CD4-positive, alpha-beta memory T cell (primary cell): ENCODE measurements around the gene GPD2. TPM values are rescaled to one million over a fixed set of nuclear protein-coding genes. Genes with fewer than 3 reads are reported as not detected.

Experiments
- CTCF ChIA-PET: fragments of 350-600 bp; sonication (Branson Sonifier 250); formaldehyde crosslinking; loops from one replicate; lab custom pipeline; 2021; ENCODE audit warnings: inconsistent platforms; ENCODE audit not compliant: partially characterized antibody; lab: Charles Lee
- POLR2A ChIA-PET: fragments of 350-600 bp; sonication (Branson Sonifier 250); formaldehyde crosslinking; loops from one replicate; lab custom pipeline; 2021; ENCODE audit not compliant: partially characterized antibody; lab: Charles Lee
- DNase-seq, 5 donors: peaks; one replicate each; pipeline versions ENCODE4 v3.0.0 to v3.0.0-alpha.2; 2020 to 2022; ENCODE audit warnings: mixed read lengths in 1 of 5
- H3K27ac ChIP-seq: one replicate; pipeline ENCODE4 v1.7.0; 2013; ENCODE audit warnings: low read depth, low read length
- H3K27me3 ChIP-seq: 2 replicates; pipeline ENCODE4 v1.7.0; 2013; ENCODE audit warnings: mild to moderate bottlenecking, low read length, moderate library complexity; ENCODE audit not compliant: insufficient read depth
- H3K36me3 ChIP-seq: 2 replicates; pipeline ENCODE4 v1.7.0; 2013; ENCODE audit warnings: mild to moderate bottlenecking, low read length, moderate library complexity; ENCODE audit not compliant: insufficient read depth
- H3K4me1 ChIP-seq: 2 replicates; pipeline ENCODE4 v1.7.0; 2013; ENCODE audit warnings: mild to moderate bottlenecking, low read length, moderate library complexity; ENCODE audit not compliant: insufficient read depth
- H3K4me3 ChIP-seq, 2 donors: one replicate each; pipeline ENCODE4 v1.7.0; 2013; ENCODE audit warnings: low read length in 2 of 2, mild to moderate bottlenecking in 1 of 2
- H3K9me3 ChIP-seq, 2 donors: one replicate each; pipeline ENCODE4 v1.7.0; 2013; ENCODE audit warnings: low read length in 2 of 2, control low read depth in 1 of 2; ENCODE audit not compliant: control insufficient read depth in 1 of 2
- H3K27ac Mint-ChIP-seq, 7 donors: one replicate each; pipeline ENCODE4 v1.8.0; 2020 to 2021; ENCODE audit warnings: mixed read lengths in 7 of 7, mild to moderate bottlenecking in 6 of 7, inconsistent platforms in 3 of 7, moderate library complexity in 3 of 7
- H3K27me3 Mint-ChIP-seq, 2 donors: one replicate each; pipeline ENCODE4 v1.8.0; 2020 to 2021; ENCODE audit warnings: mixed read lengths in 2 of 2
- H3K36me3 Mint-ChIP-seq, 2 donors: one replicate each; pipeline ENCODE4 v1.8.0; 2020 to 2021; ENCODE audit warnings: mixed read lengths in 2 of 2, inconsistent platforms in 1 of 2, mild to moderate bottlenecking in 1 of 2
- H3K4me1 Mint-ChIP-seq, 4 donors: one replicate each; pipeline ENCODE4 v1.8.0; 2020 to 2021; ENCODE audit warnings: mixed read lengths in 4 of 4, mild to moderate bottlenecking in 1 of 4
- H3K4me3 Mint-ChIP-seq, 8 donors: one replicate each; pipeline ENCODE4 v1.8.0; 2020 to 2021; ENCODE audit warnings: mixed read lengths in 8 of 8, mild to moderate bottlenecking in 7 of 8, moderate library complexity in 6 of 8, inconsistent platforms in 3 of 8
- H3K9me3 Mint-ChIP-seq, 8 donors: one replicate each; pipeline ENCODE4 v1.8.0; 2020 to 2021; ENCODE audit warnings: mixed read lengths in 8 of 8, mild to moderate bottlenecking in 5 of 8, inconsistent platforms in 3 of 8, moderate library complexity in 1 of 8
- intact Hi-C: fragments of 100-400 bp; cut with micrococcal nuclease; formaldehyde crosslinking; loops from one replicate; pipeline ENCODE4 v1.15.1; 2023
- polyA plus RNA-seq, 2 donors: library from polyadenylated mRNA; unstranded; fragments of 300-500 nt; fragmentation: Illumina TruSeq; gene quantifications; one replicate each; pipeline ENCODE4 v1.2.3, GENCODE V29; 2021
- total RNA-seq, 2 experiments: library from RNA; stranded (reverse); gene quantifications; one replicate each; pipeline ENCODE4 v1.2.3, GENCODE V29; 2021

GPD2 gene
- total and polyA plus RNA-seq, 4 experiments from 2014 or later, result 3.5 to 13.1 (median 10.0) TPM

- no peaks in the 10 kb centered on the region for H3K27me3 Mint-ChIP-seq
- intact Hi-C loops, result no loop called here
- no peak overlapping the region for H3K4me3 Mint-ChIP-seq
- Histone ChIP-seq H3K9me3 (no peaks in the 10 kb centered on the region), H3K4me3 (no peak overlapping the region), H3K4me1 (no peaks in the 10 kb centered on the region), H3K36me3 (peaks cover 6% of the 10 kb centered on the region), H3K27ac (no peak overlapping the region), H3K27me3 (no peaks in the 10 kb centered on the region)
- no peak overlapping the region for H3K27ac Mint-ChIP-seq
- ChIA-PET POLR2A (no interaction called here), CTCF (interaction anchor here (1.8 kb wide), 1 partner anchor 227 kb away, joined by 4 read pairs; no protein-coding TSS in a partner anchor)
- no peaks in the 10 kb centered on the region for H3K9me3 Mint-ChIP-seq
- DNase-seq, result no peak
- no peaks in the 10 kb centered on the region for H3K4me1 Mint-ChIP-seq
- H3K36me3 Mint-ChIP-seq, result peaks cover 21 to 46% of the 10 kb centered on the region in 2 donors
Measured at GRCh38 chr2:156562124-156562523, 125.9 kb downstream of the GPD2 start.

GRCh38 chr2:156563994-156564753, 128.0 kb downstream of the GPD2 start:
- no peak for DNase-seq
- no peaks in the 10 kb centered on the region for H3K9me3 Mint-ChIP-seq
- H3K27ac ChIP-seq, result no peak overlapping the region
- H3K4me3 Mint-ChIP-seq, result no peak overlapping the region
- no peaks in the 10 kb centered on the region for H3K36me3 ChIP-seq
- H3K4me1 Mint-ChIP-seq, result no peaks in the 10 kb centered on the region
- intact Hi-C loops, result no loop called here
- ChIA-PET POLR2A (no interaction called here), CTCF (no interaction called here)
- H3K27me3 Mint-ChIP-seq, result no peaks in the 10 kb centered on the region
- no peaks in the 10 kb centered on the region for H3K9me3 ChIP-seq
- H3K36me3 Mint-ChIP-seq, result peaks cover 9 to 40% of the 10 kb centered on the region in 2 donors
- H3K4me3 ChIP-seq, result no peak overlapping the region
- no peak overlapping the region for H3K27ac Mint-ChIP-seq
- H3K27me3 ChIP-seq, result no peaks in the 10 kb centered on the region
- no peaks in the 10 kb centered on the region for H3K4me1 ChIP-seq

- POLR2A ChIA-PET, result no interaction called here
- Mint-ChIP-seq H3K36me3 (peaks cover 15 to 41% of the 10 kb centered on the region in 2 donors), H3K27me3 (no peaks in the 10 kb centered on the region), H3K4me1 (no peaks in the 10 kb centered on the region), H3K9me3 (no peaks in the 10 kb centered on the region), H3K4me3 (no peak overlapping the region), H3K27ac (peak overlapping the region in 1 of 7 donors; percentile 10)
- no peak overlapping the region for H3K27ac ChIP-seq
- no peak overlapping the region for H3K4me3 ChIP-seq
- no peaks in the 10 kb centered on the region for H3K36me3 ChIP-seq
- CTCF ChIA-PET, result interaction anchor here (1.0 kb wide), 1 partner anchor 24 kb away, joined by 3 read pairs; no protein-coding TSS in a partner anchor
- no peaks in the 10 kb centered on the region for H3K4me1 ChIP-seq
- H3K9me3 ChIP-seq, result no peaks in the 10 kb centered on the region
- intact Hi-C loops, result no loop called here
- H3K27me3 ChIP-seq, result no peaks in the 10 kb centered on the region
- DNase-seq, result no peak
Measured at GRCh38 chr2:156565066-156565710, 129.0 kb downstream of the GPD2 start.

GRCh38 chr2:156573710-156574109, 137.5 kb downstream of the GPD2 start:
- Histone ChIP-seq H3K36me3 (no peaks in the 10 kb centered on the region), H3K27me3 (no peaks in the 10 kb centered on the region), H3K27ac (no peak overlapping the region), H3K9me3 (no peaks in the 10 kb centered on the region), H3K4me3 (no peak overlapping the region), H3K4me1 (no peaks in the 10 kb centered on the region)
- CTCF ChIA-PET, result no interaction called here
- no peak for DNase-seq
- intact Hi-C loops, result no loop called here
- H3K36me3 Mint-ChIP-seq, result peaks cover 32 to 51% of the 10 kb centered on the region in 2 donors
- peaks cover 1 to 10% (median 4%) of the 10 kb centered on the region in 4 donors for H3K4me1 Mint-ChIP-seq
- peak overlapping the region in 2 of 7 donors; percentile 11 to 85 for H3K27ac Mint-ChIP-seq
- H3K9me3 Mint-ChIP-seq, result no peaks in the 10 kb centered on the region
- H3K27me3 Mint-ChIP-seq, result no peaks in the 10 kb centered on the region
- no peak overlapping the region for H3K4me3 Mint-ChIP-seq
- POLR2A ChIA-PET, result interaction anchor here (1.3 kb wide), 1 partner anchor 233 kb away, joined by 3 read pairs; no protein-coding TSS in a partner anchor

- no peak for DNase-seq
- Histone ChIP-seq H3K27me3 (no peaks in the 10 kb centered on the region), H3K36me3 (no peaks in the 10 kb centered on the region), H3K4me3 (no peak overlapping the region), H3K27ac (no peak overlapping the region), H3K4me1 (no peaks in the 10 kb centered on the region), H3K9me3 (no peaks in the 10 kb centered on the region)
- H3K4me1 Mint-ChIP-seq, result peaks cover 1 to 10% (median 5%) of the 10 kb centered on the region in 4 donors
- H3K4me3 Mint-ChIP-seq, result no peak overlapping the region
- CTCF ChIA-PET, result no interaction called here
- H3K9me3 Mint-ChIP-seq, result no peaks in the 10 kb centered on the region
- intact Hi-C loops, result no loop called here
- no peak overlapping the region for H3K27ac Mint-ChIP-seq
- POLR2A ChIA-PET, result interaction anchor here (1.3 kb wide), 1 partner anchor 233 kb away, joined by 3 read pairs; no protein-coding TSS in a partner anchor
- H3K27me3 Mint-ChIP-seq, result no peaks in the 10 kb centered on the region
- peaks cover 32 to 48% of the 10 kb centered on the region in 2 donors for H3K36me3 Mint-ChIP-seq
Measured at GRCh38 chr2:156574112-156574511, 137.9 kb downstream of the GPD2 start.

GRCh38 chr2:156576005-156576404, 139.8 kb downstream of the GPD2 start:
- no peak for DNase-seq
- Histone ChIP-seq H3K9me3 (no peaks in the 10 kb centered on the region), H3K4me3 (no peak overlapping the region), H3K27ac (no peak overlapping the region), H3K27me3 (no peaks in the 10 kb centered on the region), H3K4me1 (peaks cover 14% of the 10 kb centered on the region), H3K36me3 (no peaks in the 10 kb centered on the region)
- Mint-ChIP-seq H3K27me3 (no peaks in the 10 kb centered on the region), H3K9me3 (no peaks in the 10 kb centered on the region), H3K36me3 (peaks cover 23 to 38% of the 10 kb centered on the region in 2 donors), H3K4me3 (no peak overlapping the region), H3K4me1 (peaks cover 12 to 22% (median 17%) of the 10 kb centered on the region in 4 donors), H3K27ac (no peak overlapping the region)
- intact Hi-C loops, result no loop called here
- POLR2A ChIA-PET, result no interaction called here
- CTCF ChIA-PET, result no interaction called here

- POLR2A ChIA-PET, result no interaction called here
- peak overlapping the region in 4 of 8 donors; percentile 23 to 63 (median 28) for H3K4me3 Mint-ChIP-seq
- Histone ChIP-seq H3K4me1 (peaks cover 19% of the 10 kb centered on the region), H3K9me3 (no peaks in the 10 kb centered on the region), H3K4me3 (no peak overlapping the region), H3K27ac (no peak overlapping the region), H3K36me3 (no peaks in the 10 kb centered on the region), H3K27me3 (no peaks in the 10 kb centered on the region)
- H3K4me1 Mint-ChIP-seq, result peaks cover 8 to 21% (median 12%) of the 10 kb centered on the region in 4 donors
- H3K27me3 Mint-ChIP-seq, result no peaks in the 10 kb centered on the region
- peak overlapping the region in 2 of 7 donors; percentile 25 to 43 for H3K27ac Mint-ChIP-seq
- no peaks in the 10 kb centered on the region for H3K9me3 Mint-ChIP-seq
- CTCF ChIA-PET, result interaction anchor here (1.5 to 1.9 kb wide), 2 partner anchors 9 to 246 kb away, joined by 7 to 9 read pairs; no protein-coding TSS in a partner anchor
- DNase-seq, result peak in 3 of 5 donors; percentile 8 to 32 (median 19)
- intact Hi-C loops, result loop anchor here (10.0 kb wide), 1 partner anchor 176 kb away; no protein-coding TSS in a partner anchor
- peaks cover 17 to 29% of the 10 kb centered on the region in 2 donors for H3K36me3 Mint-ChIP-seq
Measured at GRCh38 chr2:156580501-156580900, 144.3 kb downstream of the GPD2 start.
